IPS-NIHi7 (cell line): ENCODE data around the gene UCP1.
"Not testable (repeated sequence)": the region's sequence is repeated elsewhere in the genome, so short reads cannot be mapped to it uniquely, and the experiment has no call there.

Source experiments
- DNase-seq: peaks from one replicate; pipeline ENCODE4 v3.0.0; 2012; ENCODE audit warnings: mixed read lengths; ENCODE audit errors: extremely low spot score

Gene UCP1

DNA sequence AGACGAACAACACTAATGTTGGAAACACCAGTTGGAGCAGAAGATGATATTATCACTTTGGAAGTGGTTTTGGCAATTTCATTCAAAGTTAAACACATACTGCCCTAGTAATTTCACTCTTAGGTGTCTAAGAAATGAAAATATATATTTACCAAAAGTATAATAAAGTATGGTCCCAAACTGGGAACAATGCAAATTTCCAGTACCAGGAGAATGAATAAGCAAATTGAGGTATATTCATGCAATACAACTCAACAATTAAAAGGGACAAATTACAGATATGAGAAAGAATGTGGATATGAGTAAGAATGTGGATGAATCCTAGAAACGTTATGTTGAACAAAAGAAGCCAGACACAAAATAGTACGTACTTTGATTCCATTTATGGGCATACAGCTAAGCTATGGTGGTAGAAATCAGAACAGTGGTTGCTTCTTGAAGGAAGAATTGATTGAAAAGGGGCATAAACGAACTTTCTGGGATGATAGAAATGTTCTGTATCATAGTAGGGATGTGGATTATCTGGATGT, 34.7 kb downstream of the UCP1 start:
- no peak for DNase-seq

DNA sequence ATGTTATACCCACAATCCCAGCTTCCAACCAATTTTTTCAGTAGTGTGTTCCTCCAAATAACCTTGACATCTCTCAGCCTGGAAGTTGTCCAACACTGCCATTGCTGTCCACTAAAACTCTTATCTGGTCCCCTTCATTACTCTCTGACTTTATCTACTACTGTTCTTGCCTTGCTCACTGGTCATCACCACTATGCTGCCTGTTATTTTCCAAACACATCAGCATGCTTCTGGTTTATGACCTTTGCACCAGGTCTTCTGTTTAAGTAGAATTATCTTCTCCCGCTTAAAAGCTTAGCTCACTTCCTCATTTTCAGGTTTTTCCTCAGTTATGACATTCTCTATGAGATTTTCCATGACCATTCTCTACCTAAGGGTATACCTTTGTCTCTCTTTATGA, 39.3 kb downstream of the UCP1 start:
- DNase-seq, result no peak

DNA sequence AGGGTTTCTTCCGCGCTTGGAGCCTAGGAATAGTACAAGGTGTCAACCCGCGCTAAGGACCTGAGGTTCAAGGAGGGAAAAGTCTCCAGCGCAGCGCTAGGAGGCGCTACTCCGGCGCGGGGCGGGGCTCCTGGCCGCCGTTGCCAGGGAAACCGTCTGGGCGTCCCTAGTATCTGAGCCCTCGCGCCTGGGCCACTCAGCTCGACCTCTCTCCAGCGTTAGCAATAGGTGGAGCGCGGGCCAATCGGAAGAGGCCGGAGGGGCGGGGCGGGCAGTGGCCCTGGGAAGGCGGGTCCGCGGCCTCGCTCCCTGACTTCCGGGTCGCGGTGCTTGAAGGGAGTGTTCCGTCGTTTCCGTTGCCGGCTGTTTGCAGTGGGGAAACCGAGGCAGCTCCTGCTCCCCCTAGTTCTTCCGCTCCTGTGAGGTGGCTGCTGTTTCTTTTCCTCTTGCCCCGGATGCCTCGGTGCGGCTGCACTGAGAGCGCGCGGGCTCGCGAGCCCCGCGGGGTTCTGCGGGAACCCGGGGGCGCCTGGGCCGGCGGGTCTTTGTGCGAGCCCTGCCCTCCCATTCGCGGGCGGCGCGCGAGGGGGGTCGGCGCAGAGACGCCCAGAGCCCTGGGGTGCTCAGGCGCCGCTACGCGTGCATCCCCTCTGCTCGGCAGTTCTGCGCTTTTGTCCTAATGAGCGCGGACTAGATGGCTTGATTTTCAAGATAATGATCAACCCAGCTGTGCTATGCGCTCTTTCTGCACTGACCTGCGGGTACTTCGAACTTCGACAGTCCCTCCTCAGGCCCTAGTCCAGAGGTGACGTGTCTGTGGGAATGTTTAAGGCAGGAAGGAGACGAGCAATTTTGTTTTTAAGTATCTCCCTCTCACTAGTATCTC, 44.7 kb downstream of the UCP1 start, which contains the start of gene ELMOD2:
TSS of gene ELMOD2 (plus strand) at position 312 of the 886 bp plus-strand sequence. CDS start 1,261 bp downstream, outside the sequence.
- DNase-seq, result peak; percentile 100

DNA sequence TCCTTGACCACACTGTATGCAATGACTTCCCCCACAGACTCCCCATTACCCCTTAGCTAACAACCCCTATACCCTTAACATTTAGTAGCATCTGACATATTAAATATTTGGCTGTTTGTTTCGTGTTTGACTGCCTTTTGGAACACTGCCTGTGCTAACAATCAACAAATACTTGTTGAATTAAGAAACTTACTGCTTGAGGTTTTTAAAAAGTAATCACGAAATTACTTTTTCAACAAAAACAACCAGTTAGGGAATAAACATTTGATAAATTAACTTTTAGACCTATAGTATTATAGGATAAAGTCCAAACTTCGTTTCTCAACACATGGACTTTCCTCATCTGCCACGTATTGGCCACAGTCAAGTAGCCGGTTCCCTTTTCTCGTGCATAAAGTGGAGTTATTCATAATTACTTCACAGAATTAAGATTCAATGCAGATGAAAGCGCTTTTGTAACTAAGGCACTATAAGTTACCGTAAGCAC, 45.3 kb downstream of the UCP1 start:
- DNase-seq, result no peak

DNA sequence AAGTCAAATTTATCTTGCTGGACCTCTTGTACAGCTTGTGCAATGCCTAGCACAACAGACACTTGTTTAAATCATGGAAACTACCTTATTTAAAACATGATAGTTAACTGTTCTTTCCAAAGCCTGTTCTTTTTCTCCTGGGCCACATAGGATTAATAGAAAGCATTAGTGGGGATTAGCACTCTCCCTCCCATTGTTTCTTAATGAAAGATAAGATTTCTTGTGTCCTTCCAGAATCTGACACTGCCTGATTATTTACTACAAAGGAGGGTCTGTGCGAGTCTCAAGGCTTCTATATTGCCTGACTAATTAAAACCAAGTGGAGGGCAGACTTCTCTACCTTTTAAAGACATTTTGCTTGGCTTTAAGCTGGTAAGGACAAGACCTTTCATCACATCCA, 53.3 kb downstream of the UCP1 start:
- DNase-seq, result no peak

DNA sequence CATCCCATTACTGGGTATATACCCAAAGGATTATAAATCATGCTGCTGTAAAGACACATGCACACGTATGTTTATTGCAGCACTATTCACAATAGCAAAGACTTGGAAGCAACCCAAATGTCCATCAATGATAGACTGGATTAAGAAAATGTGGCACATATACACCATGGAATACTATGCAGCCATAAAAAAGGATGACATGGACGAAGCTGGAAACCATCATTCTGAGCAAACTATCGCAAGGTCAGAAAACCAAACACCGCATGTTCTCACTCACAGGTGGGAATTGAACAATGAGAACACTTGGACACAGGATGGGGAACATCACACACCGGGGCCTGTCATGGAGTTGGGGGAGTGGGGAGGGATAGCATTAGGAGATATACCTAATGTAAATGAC, 55.0 kb downstream of the UCP1 start:
- not testable (repeated sequence) for DNase-seq
